OCI-LY3 (cell line): ENCODE data around the gene BEX3.
"Not testable (repeated sequence)": the region's sequence is repeated elsewhere in the genome, so short reads cannot be mapped to it uniquely, and the experiment has no call there.

Experiments used
- CTCF ChIP-seq: fragments of 200-600, 300-600 bp; sonication (generic); IDR thresholded peaks from 2 replicates; pipeline ENCODE4 v1.5.1; 2014; ENCODE audit warnings: antibody characterized with exemption, low read length, low read depth
- EZH2phosphoT487 ChIP-seq: fragments of 200-600 bp; shearing (Covaris generic); IDR thresholded peaks from 2 replicates; pipeline ENCODE4 v1.6.1; 2018; ENCODE audit warnings: antibody characterized with exemption, mixed run types, low read depth

- not testable (repeated sequence) for TF ChIP-seq EZH2phosphoT487, CTCF
Measured at GRCh38 chrX:103385283-103385830, 9.0 kb downstream of the BEX3 start.
